ENCODE results near the gene PIEZO1.

PIEZO1 gene

DNA sequence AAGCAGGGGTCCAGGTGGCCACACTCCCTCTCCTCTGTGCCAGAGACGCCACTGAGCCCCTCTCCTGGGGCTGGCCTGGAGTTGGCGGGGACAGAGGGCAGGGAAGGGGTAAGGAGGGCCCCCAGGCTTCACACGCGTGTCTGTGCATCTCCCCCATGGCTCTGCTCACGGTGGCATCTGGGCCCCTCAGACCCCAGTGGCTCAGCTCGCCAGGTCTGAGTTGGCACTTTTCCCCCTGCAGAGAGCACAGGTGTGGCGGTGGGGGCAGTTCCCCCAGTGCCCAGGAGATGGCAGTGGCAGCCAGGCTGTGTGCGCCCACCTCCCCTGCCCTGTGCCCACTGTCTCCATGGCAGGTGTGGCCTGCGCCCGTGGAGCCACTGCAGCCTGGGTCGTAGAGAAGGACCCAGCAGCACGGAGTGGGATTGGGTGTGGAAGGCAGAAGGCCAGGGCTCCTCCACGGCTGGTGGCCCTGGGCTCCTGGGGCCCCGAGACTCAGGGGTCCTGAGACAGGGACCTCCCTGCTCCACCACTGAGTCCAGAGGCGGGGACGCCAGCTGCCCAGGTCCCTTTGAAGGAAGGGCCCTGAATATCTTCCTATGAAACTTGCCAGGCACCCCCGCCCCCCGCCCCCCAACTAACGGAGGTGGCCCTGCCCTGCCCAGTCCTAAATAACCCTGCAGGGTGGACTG lies 31.0 kb upstream of the PIEZO1 start:
- DNase-seq (ENCODE audit: low spot score) = no peak

GRCh38 chr16:88815227-88815626 lies 30.2 kb upstream of the PIEZO1 start:
- no peak for DNase-seq (ENCODE audit: low spot score)

DNA sequence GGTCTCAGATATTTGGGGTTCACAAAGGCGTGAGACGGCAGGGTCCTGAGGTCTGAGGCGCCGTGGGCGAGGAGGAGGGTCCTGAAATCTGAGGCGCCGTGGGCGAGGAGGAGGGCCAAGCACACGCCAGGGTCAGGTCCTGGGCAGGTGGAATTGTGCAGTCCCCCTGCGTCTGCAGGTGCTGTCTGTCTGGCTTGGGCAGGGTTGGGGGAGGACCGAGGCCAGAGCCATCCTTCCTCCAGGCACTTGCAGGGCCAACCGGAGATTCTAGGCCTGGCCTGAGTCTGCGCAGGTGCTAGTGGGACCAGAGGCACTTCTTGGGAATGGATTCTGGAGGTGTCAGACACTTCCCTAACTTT lies 29.1 kb upstream of the PIEZO1 start:
- no peak for DNase-seq (ENCODE audit: low spot score)

DNA sequence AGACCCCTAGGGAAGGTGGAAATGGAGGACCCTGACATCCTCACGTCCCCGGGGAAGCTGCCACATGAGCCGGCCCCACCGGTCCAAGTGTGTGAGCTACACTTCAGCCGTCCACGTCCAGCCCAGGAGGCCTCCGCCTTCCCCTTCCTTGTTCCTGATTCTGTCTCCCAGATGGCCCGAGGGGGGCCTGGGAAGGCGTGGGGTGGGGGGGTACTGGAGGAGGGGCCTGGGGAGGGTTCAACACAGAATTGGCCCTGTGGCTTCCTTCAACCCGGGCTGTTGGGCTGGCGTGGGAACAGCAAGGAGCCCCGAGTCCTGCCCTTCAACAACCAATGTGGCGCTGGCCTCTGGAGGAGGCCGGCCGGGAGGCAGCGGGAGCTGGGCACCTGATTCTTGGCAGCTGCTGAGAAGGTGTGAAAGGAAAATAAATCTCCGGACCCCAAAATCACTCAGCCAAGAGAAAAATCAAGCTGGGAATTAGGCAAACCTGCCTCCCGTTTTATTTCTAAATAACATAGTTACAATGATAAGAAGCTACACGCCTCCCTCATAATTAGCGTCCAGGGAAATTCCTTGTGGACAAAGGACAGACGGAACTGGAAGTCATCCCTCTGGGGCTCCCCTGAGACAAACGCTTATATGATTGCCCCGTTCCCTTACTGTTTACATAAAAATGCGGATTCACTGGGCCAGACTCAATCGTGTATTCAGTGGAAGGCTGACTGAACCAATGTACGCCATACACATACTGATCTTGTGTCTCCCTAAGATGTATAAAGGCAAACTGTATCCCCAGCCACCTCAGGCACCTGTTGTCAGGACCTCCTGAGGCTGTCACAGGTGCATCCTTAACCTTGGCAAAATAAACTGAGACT lies 28.5 kb upstream of the PIEZO1 start:
- DNase-seq (ENCODE audit: low spot score) = no peak

DNA sequence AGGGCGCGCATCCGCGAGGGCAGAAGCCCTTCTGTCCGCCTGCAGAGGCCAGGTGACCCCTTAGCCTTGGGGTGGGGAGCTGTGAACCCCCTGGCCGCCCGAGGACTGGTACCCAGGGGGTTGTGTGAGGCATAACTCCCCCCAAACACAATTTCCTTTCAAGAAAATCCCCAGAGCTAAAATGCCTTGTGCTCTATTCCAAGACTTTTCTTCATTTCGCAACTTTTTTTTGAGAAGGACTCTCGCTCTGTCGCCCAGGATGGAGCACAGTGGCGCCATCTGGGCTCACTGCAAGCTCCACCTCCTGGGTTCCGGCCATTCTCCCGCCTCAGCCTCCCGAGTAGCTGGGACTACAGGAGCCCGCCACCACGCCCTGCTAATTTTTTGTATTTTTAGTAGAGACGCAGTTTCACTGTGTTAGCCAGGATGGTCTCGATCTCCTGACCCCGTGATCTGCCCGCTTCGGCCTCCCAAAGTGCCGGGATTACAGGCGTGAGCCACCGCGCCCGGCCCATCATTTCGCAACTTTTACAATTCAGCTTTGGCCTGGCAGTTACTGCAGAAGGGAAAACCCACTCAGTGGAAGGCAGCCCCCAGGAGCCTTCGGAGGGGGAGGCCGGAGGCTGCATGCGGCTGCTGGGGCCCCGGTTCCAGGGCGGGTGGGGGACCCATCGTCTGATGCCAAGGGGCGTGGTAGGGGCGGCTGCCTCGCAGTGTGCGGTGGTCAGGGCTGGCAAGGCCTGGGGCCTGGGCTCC lies 27.7 kb upstream of the PIEZO1 start:
- DNase-seq (ENCODE audit: low spot score) = no peak

GRCh38 chr16:88811769-88812512 lies 26.9 kb upstream of the PIEZO1 start, which contains the start of gene APRT:
TSS of gene APRT (minus strand) at chr16:88811928. CDS start at chr16:88811899, 29 bp downstream.
- peak; percentile 94 for DNase-seq (ENCODE audit: low spot score)

- DNase-seq (ENCODE audit: low spot score) = peak; percentile 92
Measured at GRCh38 chr16:88810912-88811768, 26.1 kb upstream of the PIEZO1 start.

GRCh38 chr16:88810166-88810911 lies 25.3 kb upstream of the PIEZO1 start:
- DNase-seq (ENCODE audit: low spot score) = no peak

GRCh38 chr16:88809676-88810165 lies 24.7 kb upstream of the PIEZO1 start:
- DNase-seq (ENCODE audit: low spot score) = no peak

DNA sequence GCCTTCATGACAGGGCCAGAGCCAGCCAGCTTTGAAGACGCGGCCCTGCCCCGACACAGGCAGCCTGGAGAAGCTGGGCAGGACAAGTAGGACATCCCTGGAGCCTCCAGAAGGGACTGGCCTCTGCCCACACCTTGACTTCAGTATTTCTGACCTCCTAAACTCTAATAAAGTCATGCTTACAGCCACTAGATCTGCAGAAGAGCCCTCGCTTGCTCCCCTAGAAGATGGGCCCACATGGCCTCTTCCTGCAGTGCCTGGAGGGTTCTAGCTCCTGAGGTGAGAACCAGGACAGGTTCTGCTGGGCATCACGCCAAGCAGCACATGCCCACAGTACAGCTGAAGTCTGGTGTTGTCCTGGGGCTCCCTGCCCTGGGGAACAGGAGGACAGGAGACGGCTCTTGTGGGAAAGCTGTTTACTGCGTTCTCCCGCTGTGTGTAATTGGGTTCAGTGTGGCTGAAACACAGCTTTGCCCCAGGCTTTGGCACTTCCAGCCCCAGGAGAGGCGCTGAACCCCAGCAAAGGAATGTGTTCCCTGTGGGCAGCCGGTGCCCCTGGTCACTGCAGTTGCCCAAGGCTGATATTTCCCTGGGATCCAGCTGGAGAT lies 24.2 kb upstream of the PIEZO1 start:
- no peak for DNase-seq (ENCODE audit: low spot score)

DNA sequence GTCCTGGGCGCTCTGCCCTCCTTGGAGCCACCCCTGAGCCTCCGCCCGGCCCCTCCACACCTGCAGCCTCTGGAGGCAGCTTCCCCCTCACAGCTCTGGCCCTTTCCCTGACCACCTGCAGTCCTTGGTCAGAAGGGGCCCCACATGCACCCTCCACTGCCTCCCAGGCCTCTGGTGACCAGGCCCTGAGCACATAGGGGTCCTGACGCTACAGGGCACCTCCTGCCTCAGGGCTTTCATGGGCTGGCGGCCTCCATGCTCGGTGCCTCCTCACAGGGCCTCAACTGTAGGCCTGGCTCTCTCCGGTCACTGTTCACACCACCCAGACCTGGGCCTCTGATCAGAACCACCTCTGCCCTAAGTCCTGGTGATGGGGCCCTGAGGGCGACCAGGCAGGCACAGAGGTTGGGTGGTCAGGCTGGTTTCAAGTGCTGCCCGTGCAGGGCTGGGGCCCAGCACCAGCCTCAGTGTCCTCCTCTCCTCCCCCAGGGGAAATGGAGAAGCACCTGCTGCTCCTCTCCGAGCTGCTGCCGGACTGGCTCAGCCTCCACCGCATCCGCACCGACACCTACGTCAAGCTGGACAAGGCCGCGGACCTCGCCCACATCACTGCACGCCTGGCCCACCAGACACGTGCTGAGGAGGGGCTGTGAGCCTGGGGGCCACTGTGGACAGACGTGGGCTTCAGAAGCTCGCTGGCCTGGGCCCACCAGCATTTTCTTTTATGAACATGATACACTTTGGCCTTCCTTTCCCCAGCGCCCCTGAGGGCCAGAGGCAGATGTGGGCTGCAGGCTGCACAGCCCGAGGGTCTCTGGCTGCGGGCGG lies 22.8 kb upstream of the PIEZO1 start:
- no peak for DNase-seq (ENCODE audit: low spot score)

DNA sequence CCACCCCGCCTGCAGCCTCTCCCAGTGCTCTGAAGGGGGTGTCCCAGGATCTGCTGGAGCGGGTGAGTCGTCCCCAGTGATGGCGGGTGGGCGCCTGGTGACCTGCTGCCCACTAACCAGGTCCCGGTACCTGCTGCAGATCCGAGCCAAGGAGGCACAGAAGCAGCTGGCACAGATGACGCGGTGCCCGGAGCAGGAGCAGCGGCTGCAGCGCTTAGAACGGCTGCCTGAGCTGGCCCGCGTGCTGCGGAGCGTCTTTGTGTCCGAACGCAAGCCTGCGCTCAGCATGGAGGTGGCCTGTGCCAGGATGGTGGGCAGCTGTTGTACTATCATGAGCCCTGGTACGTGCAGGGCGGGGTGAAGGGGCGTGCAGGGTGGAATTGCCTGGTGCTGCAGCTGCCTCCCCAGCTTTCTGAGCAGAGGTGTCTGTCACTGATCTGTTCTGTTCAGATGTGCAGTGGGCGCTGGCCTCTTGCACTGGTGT lies 22.2 kb upstream of the PIEZO1 start:
- DNase-seq (ENCODE audit: low spot score) = no peak

GRCh38 chr16:88806491-88807111 lies 21.6 kb upstream of the PIEZO1 start:
- DNase-seq (ENCODE audit: low spot score) = no peak

- DNase-seq (ENCODE audit: low spot score) = no peak
Measured at GRCh38 chr16:88805887-88806393, 20.9 kb upstream of the PIEZO1 start.

GRCh38 chr16:88805340-88805715 lies 20.3 kb upstream of the PIEZO1 start:
- DNase-seq (ENCODE audit: low spot score) = no peak

DNA sequence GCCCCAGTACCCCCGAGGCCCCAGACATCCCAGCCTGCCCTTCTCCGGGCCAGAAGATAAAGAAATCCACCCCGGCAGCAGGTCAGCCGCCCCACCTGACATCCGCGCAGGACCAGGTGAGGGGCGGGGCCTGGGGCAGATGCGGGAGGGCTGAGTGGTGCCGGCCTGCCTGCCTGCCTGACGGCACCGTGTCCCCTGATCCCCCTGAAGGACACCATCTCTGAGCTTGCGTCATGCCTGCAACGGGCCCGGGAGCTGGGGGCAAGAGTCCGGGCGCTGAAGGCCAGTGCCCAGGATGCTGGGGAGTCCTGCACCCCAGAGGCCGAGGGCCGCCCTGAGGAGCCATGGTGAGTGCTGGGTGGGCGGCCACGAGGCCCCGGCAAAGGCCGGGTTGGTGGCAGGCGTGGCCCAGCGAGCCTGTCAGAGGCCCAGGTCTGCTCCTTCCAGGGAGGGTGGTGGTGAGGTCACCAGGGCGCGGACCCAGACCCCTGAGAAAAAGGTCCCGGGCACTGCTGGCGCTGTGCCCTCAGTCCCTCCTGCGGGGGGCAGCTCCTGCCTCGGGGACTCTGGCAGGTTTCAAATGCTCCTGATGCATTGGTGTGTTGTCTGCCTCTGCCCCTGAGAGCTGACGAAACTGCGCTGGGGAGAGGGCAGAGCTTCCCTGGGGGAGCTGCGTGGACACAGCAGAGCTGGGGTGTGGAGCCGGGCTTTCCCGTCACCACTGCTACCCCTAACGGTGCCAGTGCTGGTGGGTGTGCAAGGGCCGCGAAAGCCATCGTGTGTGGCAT lies 19.7 kb upstream of the PIEZO1 start:
- no peak for DNase-seq (ENCODE audit: low spot score)

DNA sequence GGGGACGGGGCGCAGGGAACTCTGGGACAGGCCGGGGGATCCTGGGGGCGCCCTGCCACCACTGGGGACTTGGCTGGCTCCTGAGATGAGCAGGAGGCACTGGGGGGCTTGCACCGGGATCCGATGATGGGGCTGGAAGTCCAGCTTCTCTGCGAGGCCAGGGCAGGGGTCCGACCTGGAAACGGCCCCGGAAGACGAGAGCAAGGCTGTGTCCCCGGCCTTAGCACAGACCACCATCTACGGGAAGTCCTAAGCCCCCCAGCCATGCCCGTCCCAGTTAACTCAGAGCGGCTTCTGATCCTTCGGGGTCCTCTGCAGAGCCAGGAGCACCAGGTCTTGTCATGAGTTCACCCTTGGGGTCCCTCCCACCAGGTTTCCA lies 19.1 kb upstream of the PIEZO1 start:
- no peak for DNase-seq (ENCODE audit: low spot score)
